ENCODE results near the gene SHBG. TPM values are rescaled to one million over a fixed set of nuclear protein-coding genes. Genes with fewer than 3 reads are reported as not detected.

Gene SHBG
- total RNA-seq, 4 donors from 2014 or later: 0.63 to 1.2 TPM; not detected in 2

DNA sequence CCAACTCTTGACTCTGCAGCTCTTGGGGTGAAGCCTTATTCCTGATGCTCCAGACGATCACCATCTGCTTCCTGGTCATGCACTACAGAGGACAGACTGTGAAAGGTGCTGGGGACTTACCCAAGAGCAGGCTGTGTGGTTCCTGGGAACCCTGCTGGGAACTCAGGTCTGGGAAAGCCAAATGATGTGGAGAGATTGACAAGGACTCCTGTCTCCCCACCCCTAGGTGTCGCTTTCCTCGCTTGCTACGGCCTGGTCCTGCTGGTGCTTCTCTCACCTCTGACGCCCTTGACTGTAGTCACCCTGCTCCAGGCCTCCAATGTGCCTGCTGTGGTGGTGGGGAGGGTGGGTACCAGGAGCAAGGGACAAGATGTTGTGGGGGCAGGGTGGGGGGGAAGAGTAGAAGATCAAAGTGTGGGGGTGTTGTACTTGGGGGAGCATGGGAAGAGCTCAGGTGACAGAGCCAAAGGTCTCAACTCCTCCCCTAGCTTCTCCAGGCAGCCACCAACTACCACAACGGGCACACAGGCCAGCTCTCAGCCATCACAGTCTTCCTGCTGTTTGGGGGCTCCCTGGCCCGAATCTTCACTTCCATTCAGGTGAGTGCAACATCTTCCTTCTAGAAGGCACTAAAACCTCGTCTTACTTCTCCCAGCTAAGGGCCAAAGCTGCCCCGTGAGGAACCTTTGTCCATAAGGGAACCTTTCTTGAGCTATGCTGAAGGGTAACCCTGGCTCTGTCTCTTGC is 43.1 kb upstream of the SHBG start:
- H3K36me3 ChIP-seq: peaks cover 0 to 32% (median 0%) of the 10 kb centered on the region in 3 donors
- H3K27ac ChIP-seq: no peak overlapping the region
- no peak overlapping the region for H3K4me3 ChIP-seq
- no peaks in the 10 kb centered on the region for H3K27me3 ChIP-seq
- H3K4me1 ChIP-seq: peaks cover 0 to 62% (median 25%) of the 10 kb centered on the region in 4 donors
- TF ChIP-seq EP300 (IDR thresholded peaks at IDR 0.05) (no peak), POLR2A (IDR thresholded peaks at IDR 0.05) (no peak)
- DNase-seq (ENCODE audit: low spot score in 2 of 2): no peak
- H3K9me3 ChIP-seq: no peaks in the 10 kb centered on the region
- WGBS, 2 donors: 75 to 84% methylated on average over 9 of the region's 9 CpGs

DNA sequence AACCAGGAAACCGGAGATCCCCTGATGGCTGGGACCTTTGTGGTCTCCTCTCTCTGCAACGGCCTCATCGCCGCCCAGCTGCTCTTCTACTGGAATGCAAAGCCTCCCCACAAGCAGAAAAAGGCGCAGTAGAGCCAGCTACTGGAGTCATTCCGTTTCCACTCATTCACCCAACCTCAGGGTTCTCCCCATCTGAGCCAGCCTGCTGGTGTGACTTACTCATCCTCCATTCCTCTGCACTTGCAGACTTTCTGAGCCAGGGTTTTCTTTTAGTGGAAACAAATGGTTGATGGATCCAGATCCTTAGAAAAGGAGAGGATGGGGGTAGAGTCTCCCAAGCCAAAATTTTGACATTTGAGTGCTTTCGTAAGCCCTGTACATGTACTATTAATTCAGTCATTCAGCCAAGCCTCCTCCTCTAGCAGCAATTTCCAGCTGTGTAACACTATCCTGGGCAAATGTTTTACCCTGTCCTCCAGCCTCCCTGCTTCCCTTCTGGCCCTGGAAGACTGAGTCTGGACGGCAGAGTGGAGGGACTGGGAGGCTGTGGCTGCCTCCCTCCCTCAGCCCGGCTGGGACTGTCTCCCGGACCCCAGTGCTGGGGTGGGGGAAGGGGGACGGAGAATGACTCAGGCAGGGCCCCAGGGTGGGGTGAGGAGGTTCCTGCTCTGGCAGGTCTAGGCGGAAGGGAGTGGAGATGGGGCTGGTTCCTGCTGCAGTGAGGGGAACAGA is 42.3 kb upstream of the SHBG start:
- DNase-seq (ENCODE audit: low spot score in 2 of 2): no peak
- Histone ChIP-seq H3K27ac (peak overlapping the region in 2 of 4 donors; percentile 77 to 86), H3K36me3 (peaks cover 0 to 39% (median 6%) of the 10 kb centered on the region in 3 donors), H3K9me3 (no peaks in the 10 kb centered on the region), H3K4me1 (peaks cover 0 to 55% (median 17%) of the 10 kb centered on the region in 4 donors), H3K4me3 (no peak overlapping the region), H3K27me3 (no peaks in the 10 kb centered on the region)
- no peak for TF ChIP-seq POLR2A (IDR thresholded peaks at IDR 0.05)
- no peak for TF ChIP-seq EP300 (IDR thresholded peaks at IDR 0.05)
- TF ChIP-seq, protein P1, sequence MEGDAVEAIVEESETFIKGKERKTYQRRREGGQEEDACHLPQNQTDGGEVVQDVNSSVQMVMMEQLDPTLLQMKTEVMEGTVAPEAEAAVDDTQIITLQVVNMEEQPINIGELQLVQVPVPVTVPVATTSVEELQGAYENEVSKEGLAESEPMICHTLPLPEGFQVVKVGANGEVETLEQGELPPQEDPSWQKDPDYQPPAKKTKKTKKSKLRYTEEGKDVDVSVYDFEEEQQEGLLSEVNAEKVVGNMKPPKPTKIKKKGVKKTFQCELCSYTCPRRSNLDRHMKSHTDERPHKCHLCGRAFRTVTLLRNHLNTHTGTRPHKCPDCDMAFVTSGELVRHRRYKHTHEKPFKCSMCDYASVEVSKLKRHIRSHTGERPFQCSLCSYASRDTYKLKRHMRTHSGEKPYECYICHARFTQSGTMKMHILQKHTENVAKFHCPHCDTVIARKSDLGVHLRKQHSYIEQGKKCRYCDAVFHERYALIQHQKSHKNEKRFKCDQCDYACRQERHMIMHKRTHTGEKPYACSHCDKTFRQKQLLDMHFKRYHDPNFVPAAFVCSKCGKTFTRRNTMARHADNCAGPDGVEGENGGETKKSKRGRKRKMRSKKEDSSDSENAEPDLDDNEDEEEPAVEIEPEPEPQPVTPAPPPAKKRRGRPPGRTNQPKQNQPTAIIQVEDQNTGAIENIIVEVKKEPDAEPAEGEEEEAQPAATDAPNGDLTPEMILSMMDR (IDR thresholded peaks at IDR 0.05): no peak
- 46 to 59% methylated on average over 12 of the region's 12 CpGs for WGBS, 2 donors

- Histone ChIP-seq H3K27ac (peak overlapping the region; percentile 62 to 86 (median 70)), H3K27me3 (no peaks in the 10 kb centered on the region), H3K9me3 (no peaks in the 10 kb centered on the region), H3K36me3 (peaks cover 2 to 50% (median 17%) of the 10 kb centered on the region in 3 donors), H3K4me3 (peak overlapping the region; percentile 35 to 71 (median 48)), H3K4me1 (peaks cover 0 to 47% (median 10%) of the 10 kb centered on the region in 4 donors)
- no peak for DNase-seq (ENCODE audit: low spot score in 2 of 2)
- TF ChIP-seq, protein P1 (IDR thresholded peaks at IDR 0.05): no peak
- TF ChIP-seq POLR2A (IDR thresholded peaks at IDR 0.05): no peak
- no peak for TF ChIP-seq EP300 (IDR thresholded peaks at IDR 0.05)
- whole genome bisulfite sequencing, 2 donors: 35 to 44% methylated on average over 14 to 30 of the region's 30 CpGs
Measured at GRCh38 chr17:7588553-7589203, 41.3 kb upstream of the SHBG start.

- 2 to 23% methylated on average over 10 to 16 of the region's 56 CpGs for WGBS, 2 donors
- Histone ChIP-seq H3K27ac (peak overlapping the region; percentile 62 to 86 (median 70)), H3K9me3 (no peaks in the 10 kb centered on the region), H3K4me1 (peaks cover 0 to 45% (median 7%) of the 10 kb centered on the region in 4 donors), H3K4me3 (peak overlapping the region; percentile 35 to 71 (median 48)), H3K27me3 (no peaks in the 10 kb centered on the region), H3K36me3 (peaks cover 2 to 56% (median 24%) of the 10 kb centered on the region in 3 donors)
- TF ChIP-seq POLR2A (IDR thresholded peaks at IDR 0.05): peak in 1 of 2 donors; percentile 28
- peak in 1 of 2 donors; percentile 59 for TF ChIP-seq EP300 (IDR thresholded peaks at IDR 0.05)
- TF ChIP-seq, protein P1 (IDR thresholded peaks at IDR 0.05): peak; percentile 89 to 96 (median 91)
- DNase-seq (ENCODE audit: low spot score in 2 of 2): peak; percentile 83 to 87
Measured at GRCh38 chr17:7589204-7589868, 40.6 kb upstream of the SHBG start.

Data from tibial nerve (tissue), 4 donors.